SK-N-SH (cell line): ENCODE data around the gene FBXW8. TPM values are rescaled to one million over a fixed set of nuclear protein-coding genes. Genes with fewer than 3 reads are reported as not detected.

Experiments used
- CTCF ChIA-PET: fragments of 300-600, 350-600 bp; formaldehyde crosslinking; extraction: SDS; loops from one replicate; lab custom pipeline; 2021; lab: Yijun Ruan, JAX
- POLR2A ChIA-PET: fragments of 350-600 bp; sonication (Branson Sonifier 250); formaldehyde crosslinking; extraction: SDS; loops from one replicate; lab custom pipeline; 2020; ENCODE audit warnings: antibody characterized with exemption, inconsistent platforms; lab: Yijun Ruan, JAX
- DNase-seq: peaks from one replicate; pipeline ENCODE4 v3.0.0; 2012
- H2AFZ ChIP-seq: fragments of 200-600 bp; sonication (generic); 2 replicates; pipeline ENCODE4 v1.8.1; 2016; ENCODE audit warnings: antibody characterized with exemption, mild to moderate bottlenecking, low read depth
- H3F3A ChIP-seq: fragments of 200-600 bp; sonication (generic); replicated peaks from 2 replicates; pipeline ENCODE3; 2016; ENCODE audit warnings: antibody characterized with exemption, mild to moderate bottlenecking; ENCODE audit not compliant: insufficient read depth
- H3K27ac ChIP-seq, 2 experiments: fragments of 200-500 bp in 1 of 2; fragments of 200-600 bp in 1 of 2; sonication (Bioruptor generic) in 1 of 2; sonication (generic), shearing (Covaris generic) in 1 of 2; 2 replicates each; pipeline versions ENCODE4 v1.5.1 to v1.6.1; 2014 to 2016; ENCODE audit warnings: low read depth in 2 of 2, inconsistent platforms in 1 of 2, low read length in 1 of 2, mild to moderate bottlenecking in 1 of 2, mixed read lengths in 1 of 2
- H3K27me3 ChIP-seq: fragments of 200-600 bp; sonication (generic), shearing (Covaris generic); 2 replicates; pipeline ENCODE4 v1.6.1; 2016; ENCODE audit warnings: mixed run types; ENCODE audit not compliant: insufficient read depth
- H3K36me3 ChIP-seq, 2 experiments: fragments of 200-500 bp in 1 of 2; fragments of 200-600 bp in 1 of 2; sonication (Bioruptor generic) in 1 of 2; sonication (generic) in 1 of 2; replicated peaks in 1 of 2; 2 replicates each; pipeline versions ENCODE3 to v1.5.1; 2014 to 2016; ENCODE audit warnings: low read length in 1 of 2, mild to moderate bottlenecking in 1 of 2; ENCODE audit not compliant: insufficient read depth in 2 of 2, control insufficient read depth in 1 of 2
- H3K4me1 ChIP-seq, 2 experiments: fragments of 200-500 bp in 1 of 2; fragments of 200-600 bp in 1 of 2; sonication (Bioruptor generic) in 1 of 2; sonication (generic), shearing (Covaris generic) in 1 of 2; 2 replicates each; pipeline versions ENCODE4 v1.5.1 to v1.6.1; 2014 to 2016; ENCODE audit warnings: low read depth in 1 of 2, low read length in 1 of 2, mixed run types in 1 of 2; ENCODE audit not compliant: insufficient read depth in 2 of 2, control insufficient read depth in 1 of 2
- H3K4me2 ChIP-seq: fragments of 200-600 bp; sonication (generic), shearing (Covaris generic); 2 replicates; pipeline ENCODE4 v1.6.1; 2017; ENCODE audit warnings: mixed run types
- H3K4me3 ChIP-seq, 2 experiments: fragments of 200-500 bp in 1 of 2; fragments of 200-600 bp in 1 of 2; sonication (Bioruptor generic) in 1 of 2; sonication (generic), shearing (Covaris generic) in 1 of 2; 2 replicates each; pipeline versions ENCODE4 v1.5.1 to v1.8.1; 2014 to 2016; ENCODE audit warnings: low read depth in 2 of 2, inconsistent platforms in 1 of 2, low read length in 1 of 2, mild to moderate bottlenecking in 1 of 2, mixed read lengths in 1 of 2, moderate library complexity in 1 of 2
- H3K79me2 ChIP-seq: fragments of 200-600 bp; sonication (generic); 2 replicates; pipeline ENCODE4 v1.8.1; 2017; ENCODE audit warnings: mild to moderate bottlenecking; ENCODE audit not compliant: insufficient read depth
- H3K9ac ChIP-seq: fragments of 200-600 bp; sonication (generic); 2 replicates; pipeline ENCODE4 v1.6.1; 2017; ENCODE audit warnings: mixed run types
- H3K9me2 ChIP-seq: fragments of 200-600 bp; sonication (generic); 2 replicates; pipeline ENCODE4 v1.6.1; 2017; ENCODE audit warnings: mixed run types
- H3K9me3 ChIP-seq: fragments of 200-600 bp; sonication (generic); 2 replicates; pipeline ENCODE4 v1.6.1; 2017; ENCODE audit warnings: mixed run types, mild to moderate bottlenecking, moderate library complexity
- H4K20me1 ChIP-seq: fragments of 200-600 bp; sonication (generic); 2 replicates; pipeline ENCODE4 v1.6.1; 2017; ENCODE audit warnings: mild to moderate bottlenecking, mixed run types; ENCODE audit not compliant: insufficient read depth
- CHD2 ChIP-seq: fragments of 150-350 bp; IDR thresholded peaks from 2 replicates; pipeline ENCODE4 v1.6.1; 2018; ENCODE audit warnings: low read length; ENCODE audit not compliant: partially characterized antibody
- ELF1 ChIP-seq: IDR thresholded peaks from 2 replicates; pipeline ENCODE4 v1.4.0; 2012
- EP300 ChIP-seq, 2 experiments: IDR thresholded peaks; 2 replicates each; pipeline versions ENCODE4 v1.4.0 to v1.6.1; 2012; ENCODE audit warnings: borderline replicate concordance in 1 of 2, low read depth in 1 of 2, low read length in 1 of 2
- FOSL2 ChIP-seq: IDR thresholded peaks from 2 replicates; pipeline ENCODE4 v1.4.0; 2012; ENCODE audit warnings: low read depth, mild to moderate bottlenecking, moderate library complexity, borderline replicate concordance
- FOXM1 ChIP-seq: IDR thresholded peaks from 2 replicates; pipeline ENCODE4 v1.4.0; 2012; ENCODE audit warnings: low read depth, mild to moderate bottlenecking
- GATA2 ChIP-seq: sonication (generic); formaldehyde crosslinking; IDR thresholded peaks from 2 replicates; pipeline ENCODE4 v1.5.0; 2020; ENCODE audit warnings: mild to moderate bottlenecking, missing genetic modification reagents
- IRF3 ChIP-seq: fragments of 150-350 bp; IDR thresholded peaks from 2 replicates; pipeline ENCODE4 v1.6.1; 2016; ENCODE audit warnings: mild to moderate bottlenecking, low read depth, low read length
- MEF2A ChIP-seq: IDR thresholded peaks from 2 replicates; pipeline ENCODE4 v1.4.0; 2012; ENCODE audit warnings: low read depth, borderline replicate concordance
- MXI1 ChIP-seq: IDR thresholded peaks from 2 replicates; pipeline ENCODE4 v1.6.1; 2012; ENCODE audit warnings: mild to moderate bottlenecking, low read depth, low read length, improper control_type of control experiment
- NFIC ChIP-seq: IDR thresholded peaks from 2 replicates; pipeline ENCODE4 v1.4.0; 2012; ENCODE audit warnings: borderline replicate concordance
- POLR2AphosphoS5 ChIP-seq: IDR thresholded peaks from 2 replicates; pipeline ENCODE4 v1.6.1; 2012; ENCODE audit warnings: low read depth, low read length
- RXRA ChIP-seq: IDR thresholded peaks from 2 replicates; pipeline ENCODE4 v1.4.0; 2012; ENCODE audit warnings: low read depth, mild to moderate bottlenecking, borderline replicate concordance
- SIN3A ChIP-seq: IDR thresholded peaks from 2 replicates; pipeline ENCODE4 v1.6.1; 2012; ENCODE audit warnings: low read depth, mild to moderate bottlenecking, low read length, moderate library complexity, borderline replicate concordance
- SMC3 ChIP-seq: IDR thresholded peaks from 2 replicates; pipeline ENCODE4 v1.6.1; 2012; ENCODE audit warnings: low read depth, low read length, improper control_type of control experiment
- TAF1 ChIP-seq: IDR thresholded peaks from 2 replicates; pipeline ENCODE4 v1.6.1; 2012; ENCODE audit warnings: low read depth, mild to moderate bottlenecking, low read length, moderate library complexity, borderline replicate concordance
- TCF12 ChIP-seq: IDR thresholded peaks from 2 replicates; pipeline ENCODE4 v1.4.0; 2012
- TEAD4 ChIP-seq: IDR thresholded peaks from 2 replicates; pipeline ENCODE4 v1.4.0; 2012; ENCODE audit warnings: mild to moderate bottlenecking, borderline replicate concordance; ENCODE audit not compliant: insufficient read depth
- YY1 ChIP-seq: IDR thresholded peaks from 2 replicates; pipeline ENCODE4 v1.4.0; 2012; ENCODE audit warnings: low read depth, mild to moderate bottlenecking
- ZBTB33 ChIP-seq: IDR thresholded peaks from 2 replicates; pipeline ENCODE4 v1.4.0; 2012; ENCODE audit warnings: low read depth, borderline replicate concordance
- WGBS: methylation state at CpG from one replicate; pipeline ENCODE4 v1.1.6; 2017; ENCODE audit warnings: low lambda C conversion rate; 5-methylcytosine and 5-hydroxymethylcytosine counted together
- polyA plus RNA-seq, 3 experiments: library from polyadenylated mRNA; depleted of rRNA; stranded (reverse); fragments of >200 nt; gene quantifications; 2 replicates each; pipeline ENCODE4 v1.2.3, GENCODE V29; 2012

FBXW8 gene
- polyA plus RNA-seq, 1 of the 3 experiments (the other 2 are of a cell fraction) = 15.6 TPM

GRCh38 chr12:116910645-116911451, at the start of gene FBXW8 (continued):
- TF ChIP-seq ZBTB33 = no peak
- no peak for TF ChIP-seq RXRA
- TF ChIP-seq FOSL2 = no peak
- peak; percentile 87 for TF ChIP-seq TAF1
- peak; percentile 99 for TF ChIP-seq SIN3A
- no peak for TF ChIP-seq FOXM1
- TF ChIP-seq GATA2 (CRISPR knock-in tag) = no peak
- TF ChIP-seq CHD2 = peak; percentile 58
- TF ChIP-seq NFIC = no peak
- no peak for TF ChIP-seq IRF3
- TF ChIP-seq MXI1 = peak; percentile 100
- peak; percentile 74 for TF ChIP-seq POLR2AphosphoS5
- no peak for TF ChIP-seq EP300 (IDR thresholded peaks at IDR 0.05; ENCODE audit: borderline replicate concordance in 1 of 2, low read depth in 1 of 2, low read length in 1 of 2)
- TF ChIP-seq YY1 = 0 out of 2 replicates have a peak, but pooled peaks have one; percentile 57
- TF ChIP-seq MEF2A = no peak

GRCh38 chr12:116861320-116861719, 49.4 kb upstream of the FBXW8 start:
- Histone ChIP-seq H3K27me3 (no peaks in the 10 kb centered on the region; the same call in 1 of the 2 replicates), H2AFZ (peak overlapping the region; percentile 12; the same call in 1 of the 2 replicates), H3K9me2 (no peaks in the 10 kb centered on the region), H3K9ac (no peak overlapping the region), H4K20me1 (no peaks in the 10 kb centered on the region), H3K27ac (0 out of 4 replicates have a peak overlapping the region, but pooled peaks of 1 of the 2 experiments have one; percentile 19), H3F3A (peaks cover 7% of the 10 kb centered on the region), H3K9me3 (no peaks in the 10 kb centered on the region), H3K4me1 (peaks cover 0 to 13% of the 10 kb centered on the region in 2 experiments; a peak in 1 of 4 replicates), H3K4me2 (no peak overlapping the region), H3K79me2 (no peaks in the 10 kb centered on the region), H3K36me3 (no peaks in the 10 kb centered on the region), H3K4me3 (no peak overlapping the region)
- CTCF ChIA-PET = no interaction called here
- TF ChIP-seq MXI1 (no peak), SMC3 (no peak), MEF2A (no peak), TEAD4 (no peak), ELF1 (no peak), ZBTB33 (no peak), TCF12 (0 out of 2 replicates have a peak, but pooled peaks have one; percentile 22)
- 53% methylated on average over 12 of the region's 12 CpGs for WGBS
- POLR2A ChIA-PET = no interaction called here
- peak; percentile 84 for DNase-seq
